ENCODE results near the gene ARGFX. TPM values are rescaled to one million over a fixed set of nuclear protein-coding genes. Genes with fewer than 3 reads are reported as not detected.
A peak's percentile ranks its signal among the peaks of the same experiment; 100 is the strongest.

Gene ARGFX
- total RNA-seq, 1 experiment from 2014 or later: not detected

DNA sequence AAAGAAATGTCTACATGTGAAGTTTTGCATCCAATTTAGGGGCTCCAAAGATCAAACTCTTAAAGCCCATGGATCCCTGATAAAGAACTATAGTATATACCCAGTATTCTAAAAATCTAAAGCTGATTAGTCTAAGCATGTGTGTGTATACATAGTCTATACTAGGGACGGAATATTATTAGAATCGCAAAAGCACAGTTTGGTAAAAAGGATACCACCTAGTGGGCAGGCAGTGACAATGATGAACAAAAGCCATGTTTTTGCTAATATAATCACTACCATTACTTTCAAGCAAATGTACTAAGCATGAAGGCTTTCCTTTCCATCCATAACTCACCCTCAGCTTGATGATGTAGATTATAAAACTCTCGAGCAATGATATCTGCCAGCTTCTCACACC lies 38.4 kb upstream of the ARGFX start:
- BruUV-seq (replicated peaks): no TSS peak
- ChIA-PET POLR2A (ENCODE audit: low non-redundant PET) (no interaction called here), CTCF (no interaction called here)
- Histone ChIP-seq H3K4me1 (ENCODE audit: insufficient read depth, low read length, poor library complexity, severe bottlenecking) (no peaks in the 10 kb centered on the region), H3K4me3 (ENCODE audit: low read depth, low read length, poor library complexity, severe bottlenecking) (no peak overlapping the region), H3K27me3 (replicated peaks; ENCODE audit: insufficient read depth, low read depth, low read length, poor library complexity) (no peaks in the 10 kb centered on the region), H3K9me3 (ENCODE audit: low read depth, low read length, poor library complexity, severe bottlenecking) (no peaks in the 10 kb centered on the region), H3K27ac (ENCODE audit: low read depth, low read length, poor library complexity, severe bottlenecking) (no peak overlapping the region), H3K36me3 (ENCODE audit: insufficient read depth, low read length, poor library complexity, severe bottlenecking) (peaks cover 52% of the 10 kb centered on the region)
- peak; percentile 16 for DNase-seq (ENCODE audit: low spot score)
- intact Hi-C loops (cut with micrococcal nuclease; ENCODE audit: unreplicated experiment): no loop called here
- TF ChIP-seq EZH2 (IDR thresholded peaks at IDR 0.05; ENCODE audit: borderline replicate concordance, low read depth, low read length, poor library complexity, severe bottlenecking): no peak
- TF ChIP-seq, protein P1, sequence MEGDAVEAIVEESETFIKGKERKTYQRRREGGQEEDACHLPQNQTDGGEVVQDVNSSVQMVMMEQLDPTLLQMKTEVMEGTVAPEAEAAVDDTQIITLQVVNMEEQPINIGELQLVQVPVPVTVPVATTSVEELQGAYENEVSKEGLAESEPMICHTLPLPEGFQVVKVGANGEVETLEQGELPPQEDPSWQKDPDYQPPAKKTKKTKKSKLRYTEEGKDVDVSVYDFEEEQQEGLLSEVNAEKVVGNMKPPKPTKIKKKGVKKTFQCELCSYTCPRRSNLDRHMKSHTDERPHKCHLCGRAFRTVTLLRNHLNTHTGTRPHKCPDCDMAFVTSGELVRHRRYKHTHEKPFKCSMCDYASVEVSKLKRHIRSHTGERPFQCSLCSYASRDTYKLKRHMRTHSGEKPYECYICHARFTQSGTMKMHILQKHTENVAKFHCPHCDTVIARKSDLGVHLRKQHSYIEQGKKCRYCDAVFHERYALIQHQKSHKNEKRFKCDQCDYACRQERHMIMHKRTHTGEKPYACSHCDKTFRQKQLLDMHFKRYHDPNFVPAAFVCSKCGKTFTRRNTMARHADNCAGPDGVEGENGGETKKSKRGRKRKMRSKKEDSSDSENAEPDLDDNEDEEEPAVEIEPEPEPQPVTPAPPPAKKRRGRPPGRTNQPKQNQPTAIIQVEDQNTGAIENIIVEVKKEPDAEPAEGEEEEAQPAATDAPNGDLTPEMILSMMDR (conservative IDR thresholded peaks at IDR 0.05; ENCODE audit: low read depth, low read length): peak; percentile 55

DNA sequence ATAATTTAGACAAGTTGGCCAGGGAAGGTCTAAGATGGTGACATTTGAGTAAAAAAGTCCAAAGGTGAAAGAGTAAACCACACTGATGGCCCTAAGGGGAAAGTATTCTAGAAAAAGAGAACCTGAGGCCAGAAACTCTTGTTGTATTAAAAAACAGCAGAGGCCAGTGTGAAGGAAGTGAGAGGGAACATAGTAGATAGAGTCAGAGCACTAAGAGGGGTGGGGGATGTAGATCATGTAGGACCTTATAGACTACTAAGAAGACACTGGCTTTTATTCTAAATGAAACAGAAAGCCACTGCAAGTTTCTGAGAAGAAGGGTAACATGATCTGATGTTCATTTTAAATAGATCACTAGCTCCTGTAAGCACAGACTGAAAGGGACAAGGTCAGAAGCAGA lies 36.5 kb upstream of the ARGFX start:
- TF ChIP-seq, protein P1 (conservative IDR thresholded peaks at IDR 0.05; ENCODE audit: low read depth, low read length): no peak
- TF ChIP-seq EZH2 (IDR thresholded peaks at IDR 0.05; ENCODE audit: borderline replicate concordance, low read depth, low read length, poor library complexity, severe bottlenecking): no peak
- CTCF ChIA-PET: no interaction called here
- no peak overlapping the region for H3K27ac ChIP-seq (ENCODE audit: low read depth, low read length, poor library complexity, severe bottlenecking)
- POLR2A ChIA-PET (ENCODE audit: low non-redundant PET): no interaction called here
- H3K4me3 ChIP-seq (ENCODE audit: low read depth, low read length, poor library complexity, severe bottlenecking): no peak overlapping the region
- DNase-seq (ENCODE audit: low spot score): no peak
- peaks cover 62% of the 10 kb centered on the region for H3K36me3 ChIP-seq (ENCODE audit: insufficient read depth, low read length, poor library complexity, severe bottlenecking)
- no peaks in the 10 kb centered on the region for H3K9me3 ChIP-seq (ENCODE audit: low read depth, low read length, poor library complexity, severe bottlenecking)
- intact Hi-C loops (cut with micrococcal nuclease; ENCODE audit: unreplicated experiment): no loop called here
- BruUV-seq (replicated peaks): no TSS peak
- H3K4me1 ChIP-seq (ENCODE audit: insufficient read depth, low read length, poor library complexity, severe bottlenecking): no peaks in the 10 kb centered on the region
- no peaks in the 10 kb centered on the region for H3K27me3 ChIP-seq (replicated peaks; ENCODE audit: insufficient read depth, low read depth, low read length, poor library complexity)

DNA sequence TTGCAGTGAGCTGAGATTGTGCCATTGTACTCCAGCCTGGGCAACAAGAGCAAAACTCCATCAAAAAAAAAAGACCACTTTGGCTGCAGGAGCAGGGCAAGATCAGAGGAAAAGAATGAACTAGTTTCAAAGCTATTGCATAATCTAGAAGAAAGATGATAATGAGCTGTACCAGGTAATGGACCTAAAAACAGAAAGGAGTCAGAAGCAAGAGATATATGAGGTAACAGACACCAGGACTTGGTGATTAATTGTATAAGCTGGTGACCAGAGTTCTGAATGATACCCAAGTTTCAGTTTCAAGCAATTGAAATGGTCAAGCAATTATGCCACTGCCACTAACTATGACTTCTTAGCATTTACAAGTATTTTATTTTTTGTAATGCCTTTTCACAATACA lies 24.8 kb upstream of the ARGFX start:
- Histone ChIP-seq H3K9me3 (ENCODE audit: low read depth, low read length, poor library complexity, severe bottlenecking) (no peaks in the 10 kb centered on the region), H3K4me1 (ENCODE audit: insufficient read depth, low read length, poor library complexity, severe bottlenecking) (peaks cover 6% of the 10 kb centered on the region), H3K36me3 (ENCODE audit: insufficient read depth, low read length, poor library complexity, severe bottlenecking) (peaks cover 42% of the 10 kb centered on the region), H3K4me3 (ENCODE audit: low read depth, low read length, poor library complexity, severe bottlenecking) (no peak overlapping the region), H3K27ac (ENCODE audit: low read depth, low read length, poor library complexity, severe bottlenecking) (no peak overlapping the region), H3K27me3 (replicated peaks; ENCODE audit: insufficient read depth, low read depth, low read length, poor library complexity) (no peaks in the 10 kb centered on the region)
- ChIA-PET CTCF (no interaction called here), POLR2A (ENCODE audit: low non-redundant PET) (no interaction called here)
- BruUV-seq (replicated peaks): no TSS peak
- no peak for TF ChIP-seq EZH2 (IDR thresholded peaks at IDR 0.05; ENCODE audit: borderline replicate concordance, low read depth, low read length, poor library complexity, severe bottlenecking)
- DNase-seq (ENCODE audit: low spot score): no peak
- intact Hi-C loops (cut with micrococcal nuclease; ENCODE audit: unreplicated experiment): loop anchor here (10.0 kb wide), 1 partner anchor 872 kb away; the partner anchor contains the start of gene WDR5B

DNA sequence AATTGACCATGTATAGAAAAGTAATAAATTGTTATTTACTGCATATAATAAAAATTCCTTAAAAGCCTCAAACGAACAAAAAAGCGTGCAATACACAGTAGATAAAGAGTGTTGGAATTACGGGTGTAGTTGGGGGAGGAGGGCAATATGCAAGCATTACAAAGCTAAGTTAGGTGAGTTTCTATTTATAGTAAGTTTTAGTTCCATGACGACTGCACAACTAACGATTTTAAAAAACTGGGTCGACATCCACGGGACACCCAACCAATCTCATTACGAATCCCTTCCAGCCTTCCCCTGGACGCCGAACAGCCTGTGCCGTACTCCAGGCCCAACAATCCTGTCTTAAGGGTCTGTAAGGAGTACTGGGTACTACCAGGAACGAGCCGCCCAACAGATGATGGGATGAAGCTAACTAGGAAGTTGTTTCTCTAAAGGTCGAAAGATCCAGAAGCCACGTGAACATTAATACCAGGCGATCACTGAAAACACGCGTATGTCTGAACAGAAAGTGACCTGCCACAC lies 22.6 kb upstream of the ARGFX start:
- Histone ChIP-seq H3K27ac (ENCODE audit: low read depth, low read length, poor library complexity, severe bottlenecking) (peak overlapping the region; percentile 70), H3K9me3 (ENCODE audit: low read depth, low read length, poor library complexity, severe bottlenecking) (no peaks in the 10 kb centered on the region), H3K36me3 (ENCODE audit: insufficient read depth, low read length, poor library complexity, severe bottlenecking) (peaks cover 22% of the 10 kb centered on the region), H3K4me3 (ENCODE audit: low read depth, low read length, poor library complexity, severe bottlenecking) (peak overlapping the region; percentile 92), H3K27me3 (replicated peaks; ENCODE audit: insufficient read depth, low read depth, low read length, poor library complexity) (no peaks in the 10 kb centered on the region), H3K4me1 (ENCODE audit: insufficient read depth, low read length, poor library complexity, severe bottlenecking) (peaks cover 6% of the 10 kb centered on the region)
- ChIA-PET CTCF (no interaction called here), POLR2A (ENCODE audit: low non-redundant PET) (no interaction called here)
- intact Hi-C loops (cut with micrococcal nuclease; ENCODE audit: unreplicated experiment): loop anchor here (5.0 to 10.0 kb wide), 5 partner anchors 452 to 1487 kb away; partner anchors contain the start of gene WDR5B
- DNase-seq (ENCODE audit: low spot score): no peak
- no TSS peak for BruUV-seq (replicated peaks)
- TF ChIP-seq, protein P1 (conservative IDR thresholded peaks at IDR 0.05; ENCODE audit: low read depth, low read length): no peak
- TF ChIP-seq EZH2 (IDR thresholded peaks at IDR 0.05; ENCODE audit: borderline replicate concordance, low read depth, low read length, poor library complexity, severe bottlenecking): no peak

Data from A673 (cell line).